GM13976 (cell line): ENCODE results near the gene RAB40B.

ENCODE experiments used
- DNase-seq: peaks from one replicate; pipeline ENCODE4 v3.0.0; 2012; ENCODE audit warnings: low spot score
- in situ Hi-C: fragments of 300-500 bp; cut with MboI; formaldehyde crosslinking; loops from one replicate; pipeline ENCODE4 v1.12.0; 2022; ENCODE audit warnings: low sequenced_read_pairs, mixed read lengths, inconsistent platforms; ENCODE audit not compliant: unreplicated experiment
- TF ChIP-seq, protein P1 (sequence below): IDR thresholded peaks from 2 replicates; pipeline ENCODE4 v1.5.1; 2012; ENCODE audit warnings: borderline replicate concordance, mild to moderate bottlenecking; ENCODE audit not compliant: insufficient read depth; ENCODE audit errors: extremely low read depth, missing control alignments, control extremely low read depth

The RAB40B gene

DNA sequence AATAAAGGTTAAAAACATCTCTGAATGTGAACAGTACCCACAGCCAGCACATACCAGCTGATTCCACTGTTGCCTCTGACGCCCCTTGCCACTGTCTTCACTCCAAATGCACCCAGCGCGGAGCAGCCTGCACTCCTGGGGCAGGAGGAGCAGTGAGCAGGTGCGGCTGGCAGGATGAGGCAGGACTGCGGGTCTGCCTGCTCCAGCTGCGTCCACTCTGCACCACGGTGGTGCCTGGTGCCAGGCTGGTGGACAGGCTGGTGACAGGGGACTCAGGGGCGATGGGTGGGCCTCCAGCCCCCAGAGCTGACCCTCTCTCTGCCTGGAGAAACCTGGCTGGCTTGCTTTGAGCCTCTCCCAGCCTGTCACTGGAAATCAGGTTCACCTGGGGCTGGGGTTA is 9.4 kb downstream of the RAB40B start:
- in situ Hi-C loops = no loop called here
- TF ChIP-seq, protein P1, sequence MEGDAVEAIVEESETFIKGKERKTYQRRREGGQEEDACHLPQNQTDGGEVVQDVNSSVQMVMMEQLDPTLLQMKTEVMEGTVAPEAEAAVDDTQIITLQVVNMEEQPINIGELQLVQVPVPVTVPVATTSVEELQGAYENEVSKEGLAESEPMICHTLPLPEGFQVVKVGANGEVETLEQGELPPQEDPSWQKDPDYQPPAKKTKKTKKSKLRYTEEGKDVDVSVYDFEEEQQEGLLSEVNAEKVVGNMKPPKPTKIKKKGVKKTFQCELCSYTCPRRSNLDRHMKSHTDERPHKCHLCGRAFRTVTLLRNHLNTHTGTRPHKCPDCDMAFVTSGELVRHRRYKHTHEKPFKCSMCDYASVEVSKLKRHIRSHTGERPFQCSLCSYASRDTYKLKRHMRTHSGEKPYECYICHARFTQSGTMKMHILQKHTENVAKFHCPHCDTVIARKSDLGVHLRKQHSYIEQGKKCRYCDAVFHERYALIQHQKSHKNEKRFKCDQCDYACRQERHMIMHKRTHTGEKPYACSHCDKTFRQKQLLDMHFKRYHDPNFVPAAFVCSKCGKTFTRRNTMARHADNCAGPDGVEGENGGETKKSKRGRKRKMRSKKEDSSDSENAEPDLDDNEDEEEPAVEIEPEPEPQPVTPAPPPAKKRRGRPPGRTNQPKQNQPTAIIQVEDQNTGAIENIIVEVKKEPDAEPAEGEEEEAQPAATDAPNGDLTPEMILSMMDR = no peak
- DNase-seq = no peak

DNA sequence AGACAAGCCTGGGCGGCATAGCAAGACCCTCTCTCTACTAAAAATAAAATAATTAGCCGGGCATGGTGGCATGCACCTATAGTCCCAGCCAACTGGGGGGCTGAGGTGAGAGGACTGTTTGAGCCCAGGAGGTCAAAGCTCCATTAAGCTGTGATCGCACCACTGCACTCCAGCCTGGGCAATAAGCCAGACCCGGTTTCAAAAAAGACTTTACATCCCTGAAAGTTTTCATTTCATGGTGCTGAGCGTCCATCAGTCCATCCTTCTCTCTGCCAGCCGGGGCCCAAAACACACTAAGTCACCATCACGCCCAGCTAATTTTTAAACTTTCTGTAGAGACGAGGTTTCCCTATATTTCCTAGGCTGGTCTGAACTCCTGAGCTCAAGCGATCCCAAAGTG is 10.6 kb downstream of the RAB40B start:
- TF ChIP-seq, protein P1 = no peak
- in situ Hi-C loops = no loop called here
- DNase-seq = no peak

GRCh38 chr17:82687375-82687861 is 11.1 kb downstream of the RAB40B start:
- TF ChIP-seq, protein P1 = no peak
- DNase-seq = no peak
- in situ Hi-C loops = no loop called here

DNA sequence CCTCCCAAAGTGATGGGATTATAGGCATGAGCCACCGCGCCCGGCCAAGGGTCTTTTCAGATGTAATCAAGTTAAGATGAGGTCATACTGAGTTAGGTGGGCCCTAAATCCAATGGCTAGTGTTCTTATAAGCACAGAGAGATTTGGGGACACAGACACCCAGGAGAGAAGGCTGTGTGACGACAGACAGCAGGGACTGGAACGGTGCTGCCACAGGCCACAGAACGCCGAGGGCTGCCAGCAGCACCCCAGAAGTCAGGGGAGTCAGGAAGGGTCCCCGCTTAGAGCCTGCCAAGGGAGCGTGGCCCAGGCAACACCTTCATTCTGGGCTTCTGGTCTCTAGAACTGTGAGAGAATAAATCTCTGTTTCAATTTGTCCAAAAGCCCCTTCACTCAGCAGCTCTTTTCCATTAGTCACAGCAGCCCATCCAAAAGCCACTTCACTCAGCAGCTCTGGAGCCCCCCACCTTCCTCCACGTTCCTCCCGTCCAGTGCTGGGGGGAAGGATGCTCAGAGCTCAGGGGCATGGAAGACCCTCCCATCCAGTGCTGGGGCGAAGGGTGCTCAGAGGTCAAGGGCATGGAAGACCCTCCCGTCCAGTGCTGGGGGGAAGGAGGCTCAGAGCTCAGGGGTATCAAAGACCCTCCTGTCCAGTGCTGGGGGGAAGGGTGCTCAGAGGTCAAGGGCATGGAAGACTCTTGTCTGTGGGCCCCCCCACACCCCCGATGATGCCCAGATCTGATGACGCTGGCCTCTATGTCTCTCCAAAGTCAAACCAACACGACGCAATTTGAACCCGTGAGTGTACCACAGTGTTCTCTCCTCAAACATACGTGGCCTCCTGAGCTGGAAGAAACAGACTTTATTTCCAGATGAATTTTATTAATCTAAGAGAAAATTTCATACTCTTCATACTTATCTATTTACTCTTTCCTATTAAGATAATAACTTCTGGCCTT is 11.9 kb downstream of the RAB40B start:
- in situ Hi-C loops = no loop called here
- no peak for DNase-seq
- TF ChIP-seq, protein P1 = no peak

GRCh38 chr17:82685291-82685690 is 13.2 kb downstream of the RAB40B start:
- TF ChIP-seq, protein P1 = no peak
- in situ Hi-C loops = no loop called here
- no peak for DNase-seq

- in situ Hi-C loops = no loop called here
- TF ChIP-seq, protein P1 = no peak
- DNase-seq = no peak
These were observed 14.2 kb downstream of the RAB40B start for GRCh38 chr17:82684228-82684841.
